ENCODE measurements around the gene PODXL2.

DNA sequence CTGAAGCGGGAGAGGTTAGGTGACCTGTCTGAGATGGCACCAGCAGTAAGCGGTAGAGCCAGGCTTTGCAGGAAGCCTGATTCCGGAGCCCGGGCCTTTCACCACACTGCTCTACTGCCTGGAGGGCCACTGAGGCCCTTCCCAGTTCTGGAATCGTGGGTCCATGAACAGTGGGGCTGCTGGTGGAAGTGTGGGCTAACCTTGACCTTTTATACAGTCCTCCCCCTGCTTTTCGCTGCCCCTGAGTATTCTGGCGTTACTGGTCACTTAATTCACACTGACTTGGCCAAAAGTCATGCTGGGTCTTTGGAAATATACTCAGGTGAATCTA, 41.2 kb downstream of the PODXL2 start:
- TF ChIP-seq, protein P1, sequence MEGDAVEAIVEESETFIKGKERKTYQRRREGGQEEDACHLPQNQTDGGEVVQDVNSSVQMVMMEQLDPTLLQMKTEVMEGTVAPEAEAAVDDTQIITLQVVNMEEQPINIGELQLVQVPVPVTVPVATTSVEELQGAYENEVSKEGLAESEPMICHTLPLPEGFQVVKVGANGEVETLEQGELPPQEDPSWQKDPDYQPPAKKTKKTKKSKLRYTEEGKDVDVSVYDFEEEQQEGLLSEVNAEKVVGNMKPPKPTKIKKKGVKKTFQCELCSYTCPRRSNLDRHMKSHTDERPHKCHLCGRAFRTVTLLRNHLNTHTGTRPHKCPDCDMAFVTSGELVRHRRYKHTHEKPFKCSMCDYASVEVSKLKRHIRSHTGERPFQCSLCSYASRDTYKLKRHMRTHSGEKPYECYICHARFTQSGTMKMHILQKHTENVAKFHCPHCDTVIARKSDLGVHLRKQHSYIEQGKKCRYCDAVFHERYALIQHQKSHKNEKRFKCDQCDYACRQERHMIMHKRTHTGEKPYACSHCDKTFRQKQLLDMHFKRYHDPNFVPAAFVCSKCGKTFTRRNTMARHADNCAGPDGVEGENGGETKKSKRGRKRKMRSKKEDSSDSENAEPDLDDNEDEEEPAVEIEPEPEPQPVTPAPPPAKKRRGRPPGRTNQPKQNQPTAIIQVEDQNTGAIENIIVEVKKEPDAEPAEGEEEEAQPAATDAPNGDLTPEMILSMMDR (IDR thresholded peaks at IDR 0.05) = no peak
- no peak for TF ChIP-seq POLR2AphosphoS5 (IDR thresholded peaks at IDR 0.05)

All from breast epithelium (tissue), 3 donors.